Vagina (tissue), 2 donors: ENCODE measurements around the gene NCCRP1.

Source experiments
- POLR2AphosphoS5 ChIP-seq, 2 donors: sonication (generic); formaldehyde crosslinking; IDR thresholded peaks; one replicate each; pipeline ENCODE4 v1.9.0; 2017; ENCODE audit warnings: antibody characterized with exemption in 2 of 2, mild to moderate bottlenecking in 2 of 2, low read depth in 1 of 2; ENCODE audit not compliant: insufficient read depth in 1 of 2
- TF ChIP-seq, protein P1 (sequence below), 3 experiments: fragments of 450-650 bp in 2 of 3; fragments of 200-600 bp in 1 of 3; sonication (generic) in 1 of 3; IDR thresholded peaks; one replicate each; pipeline ENCODE4 v1.5.1; 2017 to 2019; ENCODE audit warnings: antibody characterized with exemption in 3 of 3, mild to moderate bottlenecking in 2 of 3, moderate library complexity in 2 of 3

DNA sequence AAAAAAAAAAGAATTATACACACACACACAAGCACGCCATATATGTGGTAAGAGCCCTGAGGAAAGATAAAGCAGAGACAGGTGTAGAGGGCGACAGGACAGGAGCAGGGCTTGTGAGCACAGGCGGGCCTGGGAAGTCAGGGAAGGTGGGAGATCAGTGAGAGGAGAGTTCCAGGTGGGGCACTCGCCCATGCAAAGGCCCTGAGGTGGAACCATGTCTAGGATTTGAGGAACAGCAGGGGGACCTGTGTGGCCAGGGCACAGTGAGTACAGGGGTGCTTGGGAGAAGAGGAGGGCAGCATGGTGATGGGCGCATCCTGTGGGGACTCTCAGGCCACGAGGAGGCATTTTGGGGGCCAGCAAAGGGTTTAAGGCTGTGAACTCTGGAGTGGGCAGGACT is 32.5 kb upstream of the NCCRP1 start:
- TF ChIP-seq, protein P1, sequence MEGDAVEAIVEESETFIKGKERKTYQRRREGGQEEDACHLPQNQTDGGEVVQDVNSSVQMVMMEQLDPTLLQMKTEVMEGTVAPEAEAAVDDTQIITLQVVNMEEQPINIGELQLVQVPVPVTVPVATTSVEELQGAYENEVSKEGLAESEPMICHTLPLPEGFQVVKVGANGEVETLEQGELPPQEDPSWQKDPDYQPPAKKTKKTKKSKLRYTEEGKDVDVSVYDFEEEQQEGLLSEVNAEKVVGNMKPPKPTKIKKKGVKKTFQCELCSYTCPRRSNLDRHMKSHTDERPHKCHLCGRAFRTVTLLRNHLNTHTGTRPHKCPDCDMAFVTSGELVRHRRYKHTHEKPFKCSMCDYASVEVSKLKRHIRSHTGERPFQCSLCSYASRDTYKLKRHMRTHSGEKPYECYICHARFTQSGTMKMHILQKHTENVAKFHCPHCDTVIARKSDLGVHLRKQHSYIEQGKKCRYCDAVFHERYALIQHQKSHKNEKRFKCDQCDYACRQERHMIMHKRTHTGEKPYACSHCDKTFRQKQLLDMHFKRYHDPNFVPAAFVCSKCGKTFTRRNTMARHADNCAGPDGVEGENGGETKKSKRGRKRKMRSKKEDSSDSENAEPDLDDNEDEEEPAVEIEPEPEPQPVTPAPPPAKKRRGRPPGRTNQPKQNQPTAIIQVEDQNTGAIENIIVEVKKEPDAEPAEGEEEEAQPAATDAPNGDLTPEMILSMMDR (IDR thresholded peaks at IDR 0.05), result no peak
- TF ChIP-seq POLR2AphosphoS5 (IDR thresholded peaks at IDR 0.05; ENCODE audit: insufficient read depth in 1 of 2, low read depth in 1 of 2), result no peak
